EL (cell line): Measurements from ENCODE around the gene GRPEL1.

ENCODE experiments used
- DNase-seq: peaks from one replicate; pipeline ENCODE4 v3.0.0-alpha.2; 2016

Gene GRPEL1

DNA sequence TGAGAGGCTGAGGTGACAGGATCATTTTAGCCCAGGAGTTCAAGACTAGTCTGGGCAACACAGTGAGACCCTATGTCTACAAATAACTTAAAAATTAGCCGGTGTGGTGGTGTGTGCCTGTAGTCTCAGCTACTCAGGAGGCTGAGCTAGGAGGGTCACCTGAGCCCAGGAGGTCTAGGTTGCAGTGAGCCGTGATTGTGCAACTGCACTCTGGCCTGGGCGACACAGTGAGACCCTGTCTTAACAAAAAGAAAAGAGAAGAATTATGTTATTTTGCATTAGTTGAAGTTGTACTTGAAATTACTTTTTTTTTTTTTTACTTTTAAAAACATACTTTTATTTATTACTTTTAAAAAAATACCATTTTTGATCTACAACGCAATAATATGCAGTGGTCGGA, 46.5 kb downstream of the GRPEL1 start:
- no peak for DNase-seq

DNA sequence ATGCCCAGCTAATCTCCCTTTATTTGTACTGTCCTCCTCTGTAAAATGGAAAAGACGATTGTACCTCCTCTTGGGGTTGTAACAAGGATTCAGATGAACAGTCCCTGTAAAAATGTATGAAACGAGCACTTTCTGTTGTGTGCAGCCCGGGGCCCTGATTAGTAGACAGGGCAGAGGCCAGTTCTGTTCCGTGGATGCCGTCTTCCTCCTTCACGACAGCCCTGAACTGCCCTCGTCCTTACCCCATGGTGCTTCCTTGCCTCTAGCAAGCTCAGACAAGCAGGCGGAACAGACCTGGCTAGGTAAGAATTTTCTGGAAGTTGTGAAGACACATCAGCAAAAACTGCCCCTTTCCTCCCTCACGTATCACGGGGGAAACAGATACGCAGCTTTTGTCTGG, 47.0 kb downstream of the GRPEL1 start:
- DNase-seq = no peak

DNA sequence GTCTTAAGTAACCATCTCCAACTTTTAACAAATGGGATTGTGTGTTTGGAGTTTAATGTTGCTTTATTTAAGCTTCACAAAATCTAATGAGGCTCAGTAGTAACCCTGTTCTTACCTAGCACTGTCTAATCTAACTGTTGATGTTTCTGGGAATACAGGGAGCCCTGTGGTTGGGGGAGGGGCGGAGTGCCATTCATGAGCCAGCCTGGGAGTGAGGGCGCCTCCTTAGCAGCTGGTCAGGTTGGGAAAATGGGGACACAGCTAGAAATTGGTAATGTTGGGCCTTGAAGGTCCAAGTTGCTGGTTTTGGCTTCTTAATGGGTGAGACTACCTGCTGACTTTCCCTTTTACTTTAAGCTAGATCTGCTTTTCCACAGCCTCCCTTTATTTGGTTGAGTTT, 47.6 kb downstream of the GRPEL1 start:
- DNase-seq = no peak

DNA sequence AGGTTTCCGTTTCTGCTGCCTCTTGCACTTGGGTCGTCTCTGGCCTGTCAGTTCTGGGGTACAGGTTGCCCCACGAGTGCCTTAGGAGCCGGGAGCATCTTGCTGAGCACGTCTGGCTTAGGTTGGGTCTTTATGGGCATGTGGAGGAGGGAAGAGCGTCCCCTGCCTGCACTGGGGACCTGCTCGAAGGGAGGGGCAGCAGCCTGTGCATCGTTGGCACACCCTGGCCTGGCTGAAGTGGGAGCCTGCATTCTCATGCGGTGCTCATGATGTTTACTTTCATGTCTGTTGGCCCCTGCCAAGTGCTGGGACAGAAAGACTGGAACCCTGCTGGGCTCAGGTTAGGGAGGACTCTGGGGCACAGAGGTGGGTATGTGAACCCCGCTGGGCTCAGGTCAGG, 48.5 kb downstream of the GRPEL1 start:
- DNase-seq = no peak

DNA sequence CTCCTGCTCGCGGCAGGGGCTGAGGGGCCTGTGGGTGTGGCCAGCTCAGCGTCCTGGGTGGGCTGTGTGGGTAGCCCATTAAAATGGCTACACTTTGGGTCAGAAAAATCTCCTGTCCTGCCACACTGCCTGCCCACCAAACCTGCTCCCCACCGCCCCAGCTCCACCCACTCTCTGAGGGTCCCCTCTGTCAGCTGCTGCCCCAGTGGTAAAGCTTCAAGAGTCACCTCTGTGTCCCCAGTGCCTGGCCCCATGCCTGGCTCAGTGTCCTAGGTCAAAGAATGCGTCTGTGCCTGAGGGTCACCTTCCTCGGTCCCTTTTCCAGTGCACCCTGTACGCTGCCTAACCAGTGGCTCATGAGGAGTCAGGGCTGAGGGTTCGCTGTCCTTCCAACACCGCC, 49.6 kb downstream of the GRPEL1 start:
- DNase-seq = no peak

DNA sequence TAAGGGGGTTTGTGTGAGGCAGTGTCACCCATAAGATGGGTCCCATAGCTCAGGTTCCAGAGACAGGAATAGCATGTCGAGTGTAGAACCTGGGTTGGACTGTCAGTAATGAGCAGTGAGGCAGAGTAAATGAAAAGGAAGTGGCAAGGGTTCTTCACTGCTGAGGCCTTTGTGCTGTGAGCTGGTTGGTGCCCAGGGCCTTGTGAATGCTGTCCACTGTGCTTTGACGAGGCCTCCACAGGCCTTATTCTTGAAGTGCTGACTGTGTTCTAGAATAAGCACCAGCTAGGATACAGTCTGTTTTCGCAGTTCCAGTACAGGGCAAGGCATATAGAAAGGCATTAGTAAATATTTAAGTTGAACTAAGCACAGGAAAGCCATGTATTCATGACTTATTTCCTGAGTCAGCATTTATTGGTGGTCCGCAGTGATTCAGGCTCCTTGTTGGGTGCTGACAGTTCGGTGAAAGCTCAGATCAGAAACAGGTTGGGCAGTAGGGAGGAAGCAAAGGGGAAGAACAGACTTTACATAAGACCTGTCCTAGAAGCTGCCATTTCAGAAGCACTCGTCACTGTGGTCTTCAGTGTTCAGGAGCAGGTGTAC, 50.3 kb downstream of the GRPEL1 start:
- no peak for DNase-seq

DNA sequence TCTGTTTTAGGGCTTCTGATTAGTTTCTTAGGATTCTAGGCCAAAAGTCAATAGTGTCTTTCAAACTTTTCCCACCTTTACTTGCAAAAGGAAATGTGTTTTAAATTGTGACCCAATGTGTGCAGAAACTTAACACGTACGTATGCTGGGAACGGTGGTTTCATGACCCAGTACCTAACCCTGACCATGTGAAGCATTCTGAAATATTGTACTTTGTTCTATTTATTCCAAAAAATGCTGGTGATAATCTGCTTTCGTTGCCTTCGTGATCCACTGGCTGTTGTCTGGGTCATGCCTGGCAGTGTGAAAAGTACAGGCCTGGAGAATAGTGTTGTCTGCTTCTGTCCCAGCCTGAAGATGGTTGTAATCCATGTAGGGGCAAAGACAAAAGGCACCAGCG, 51.4 kb downstream of the GRPEL1 start:
- DNase-seq = no peak

DNA sequence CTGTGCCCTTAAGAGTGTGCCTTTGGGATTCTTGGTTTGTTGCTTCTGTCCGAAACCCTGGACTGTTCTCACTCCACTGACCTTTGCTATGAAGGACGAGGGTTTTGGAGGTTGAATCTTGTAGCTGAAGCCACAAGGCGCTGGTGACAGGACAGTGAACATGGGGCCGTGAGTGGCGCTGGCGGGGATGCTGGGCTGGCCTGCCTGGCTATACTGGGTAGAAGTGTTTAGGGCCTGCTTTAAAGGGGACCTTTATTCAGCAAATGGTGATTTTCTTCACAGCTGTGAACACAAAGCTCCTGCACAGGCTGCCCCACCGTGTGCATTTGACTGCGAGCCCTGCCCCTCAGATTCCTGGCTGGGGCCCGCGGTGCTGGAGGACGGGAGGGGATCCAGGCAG, 51.8 kb downstream of the GRPEL1 start:
- no peak for DNase-seq

DNA sequence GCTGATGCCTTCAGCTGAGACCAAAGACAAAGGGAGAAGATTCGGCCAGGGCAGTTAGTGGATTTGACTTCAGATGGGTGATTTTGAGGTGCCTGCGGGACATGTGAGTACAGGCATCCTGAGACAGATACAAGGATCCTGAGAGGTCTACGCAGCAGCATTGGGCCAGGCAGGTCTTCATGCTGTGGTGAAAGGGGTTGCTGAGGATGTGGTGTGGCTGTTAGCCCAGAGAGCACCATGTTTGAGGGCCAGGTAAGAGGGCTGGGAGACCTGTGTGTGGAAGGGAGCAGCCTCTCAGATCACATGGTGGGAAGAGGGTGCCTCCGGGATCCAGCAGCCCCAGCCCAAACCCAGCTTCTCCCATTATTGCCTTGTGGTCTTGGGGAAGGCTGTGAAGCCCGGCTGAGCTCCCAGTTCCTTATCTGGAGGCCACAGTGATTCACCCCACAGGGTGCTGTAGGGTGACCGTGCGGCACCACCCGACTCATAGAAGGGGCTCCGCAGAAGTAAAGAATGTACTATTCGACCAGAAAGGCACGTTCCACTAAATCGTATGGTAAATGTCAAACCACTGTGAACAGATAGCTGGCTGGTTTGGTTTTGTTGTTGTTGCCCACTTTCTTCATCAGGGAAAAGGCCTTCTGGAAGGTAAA, 52.4 kb downstream of the GRPEL1 start:
- no peak for DNase-seq

DNA sequence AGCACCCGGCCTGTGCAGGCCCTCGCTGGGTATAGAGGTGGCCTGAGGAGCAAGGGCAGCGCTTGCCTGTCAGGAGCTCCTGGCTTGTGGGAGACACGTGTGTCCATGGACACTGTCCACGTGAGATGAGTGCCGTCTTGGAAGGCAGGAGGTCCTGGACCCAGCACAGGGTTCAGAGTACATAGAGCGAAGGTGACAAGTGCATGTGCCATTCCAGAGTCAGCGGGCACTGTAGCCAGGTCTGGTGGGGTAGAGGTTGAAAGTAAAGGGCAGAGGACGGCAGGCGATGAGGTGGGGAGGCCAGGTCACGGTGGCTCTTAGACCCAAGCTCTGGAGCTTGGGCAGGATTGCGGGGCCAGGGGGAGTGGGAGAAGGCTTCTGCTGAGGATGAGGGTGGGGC, 53.0 kb downstream of the GRPEL1 start:
- no peak for DNase-seq

DNA sequence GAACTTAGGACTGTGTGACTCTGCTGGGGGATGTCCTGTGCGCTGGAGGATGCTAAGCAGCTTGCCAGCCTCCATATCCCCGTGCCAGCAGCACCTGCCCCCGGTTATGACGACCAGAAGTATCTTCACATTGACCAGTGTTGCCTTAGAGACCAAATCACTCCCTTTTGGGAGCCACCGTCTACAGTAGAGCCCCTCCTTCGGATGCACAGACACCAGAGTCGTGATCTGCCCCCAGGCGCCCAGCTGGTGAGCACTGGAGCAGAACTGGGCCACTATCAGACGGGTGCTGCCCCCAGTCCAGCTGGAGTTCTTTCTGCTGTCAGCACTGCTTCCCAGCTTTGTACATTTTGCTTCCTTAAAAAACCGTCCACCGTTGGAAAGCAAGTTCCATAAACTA, 54.7 kb downstream of the GRPEL1 start:
- DNase-seq = no peak

DNA sequence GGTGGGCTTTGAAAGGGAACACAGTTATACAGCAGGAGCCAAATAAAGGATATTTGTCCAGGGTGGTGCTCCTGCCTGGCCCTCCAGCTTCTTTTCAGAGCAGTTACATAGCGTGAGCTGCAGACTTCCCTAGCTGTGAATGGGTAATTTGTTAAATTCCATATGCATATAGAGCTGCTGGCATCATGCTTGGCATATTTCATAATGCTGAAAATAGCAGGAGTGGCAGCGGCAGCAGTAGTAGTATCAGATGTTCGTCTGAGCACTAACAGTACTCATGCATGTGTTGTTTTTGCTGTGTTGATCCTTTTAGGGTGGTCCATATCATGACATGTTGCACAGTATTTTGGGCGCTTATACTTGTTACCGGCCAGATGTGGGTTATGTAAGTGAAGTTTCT, 58.3 kb downstream of the GRPEL1 start:
- DNase-seq = no peak
